ENCODE results near the gene PKMYT1.

PKMYT1 gene

DNA sequence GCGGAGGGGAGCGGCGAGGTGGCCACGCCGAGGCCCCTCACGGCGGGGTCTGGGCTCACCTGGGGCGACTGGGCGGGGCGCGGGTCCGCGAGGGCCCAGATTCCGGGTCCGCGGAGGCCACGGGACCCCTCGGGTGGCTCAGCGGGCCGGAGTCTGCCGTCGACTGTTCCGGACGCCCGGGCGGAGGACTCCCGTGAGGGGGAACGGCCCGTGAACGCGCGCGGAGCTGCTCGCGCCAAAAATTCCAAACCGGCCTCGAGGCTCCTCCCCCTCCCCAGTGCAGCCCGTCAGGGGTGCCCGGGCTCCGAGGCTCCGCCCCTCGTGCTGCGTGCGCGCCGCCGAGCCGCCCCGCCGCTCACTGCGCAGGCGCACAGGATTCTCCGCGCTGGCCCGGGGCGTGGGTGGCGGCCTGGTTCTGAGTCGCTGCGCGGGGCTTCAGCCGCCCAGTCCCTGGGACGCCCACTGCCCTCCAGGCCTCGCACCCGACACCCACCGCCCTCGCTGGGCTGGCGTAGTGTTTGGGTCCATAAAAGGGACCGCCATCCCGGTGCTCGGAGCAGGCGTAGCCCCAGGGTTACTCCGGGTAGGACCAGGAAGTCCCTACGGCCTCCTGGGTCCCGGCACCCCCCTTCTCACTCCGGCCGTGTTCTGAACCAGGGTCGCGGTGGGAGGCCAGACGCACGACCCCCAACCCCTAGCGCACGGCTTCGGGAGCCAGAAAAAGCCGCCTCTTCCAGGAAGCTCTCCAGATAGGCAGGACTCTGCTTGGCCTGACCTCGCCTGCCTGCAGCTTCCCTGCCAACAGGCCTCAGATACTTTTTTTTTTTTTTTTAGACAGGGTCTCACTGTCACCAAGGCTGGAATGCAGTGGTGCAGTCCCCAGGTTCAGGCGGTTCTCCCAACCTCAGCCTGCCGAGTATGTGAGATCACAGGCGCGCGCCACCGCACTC is at the start of gene PKMYT1:
Gene PKMYT1 (minus strand): TSS at position 220 of the 950 bp plus-strand sequence. CDS start 789 bp downstream, outside the sequence.
- TF ChIP-seq POLR2A (IDR thresholded peaks at IDR 0.05; ENCODE audit: low read depth, low read length) = peak; percentile 79
- DNase-seq (ENCODE audit: insufficient read length, low spot score) = peak; percentile 99
- FAIRE-seq = no peak

DNA sequence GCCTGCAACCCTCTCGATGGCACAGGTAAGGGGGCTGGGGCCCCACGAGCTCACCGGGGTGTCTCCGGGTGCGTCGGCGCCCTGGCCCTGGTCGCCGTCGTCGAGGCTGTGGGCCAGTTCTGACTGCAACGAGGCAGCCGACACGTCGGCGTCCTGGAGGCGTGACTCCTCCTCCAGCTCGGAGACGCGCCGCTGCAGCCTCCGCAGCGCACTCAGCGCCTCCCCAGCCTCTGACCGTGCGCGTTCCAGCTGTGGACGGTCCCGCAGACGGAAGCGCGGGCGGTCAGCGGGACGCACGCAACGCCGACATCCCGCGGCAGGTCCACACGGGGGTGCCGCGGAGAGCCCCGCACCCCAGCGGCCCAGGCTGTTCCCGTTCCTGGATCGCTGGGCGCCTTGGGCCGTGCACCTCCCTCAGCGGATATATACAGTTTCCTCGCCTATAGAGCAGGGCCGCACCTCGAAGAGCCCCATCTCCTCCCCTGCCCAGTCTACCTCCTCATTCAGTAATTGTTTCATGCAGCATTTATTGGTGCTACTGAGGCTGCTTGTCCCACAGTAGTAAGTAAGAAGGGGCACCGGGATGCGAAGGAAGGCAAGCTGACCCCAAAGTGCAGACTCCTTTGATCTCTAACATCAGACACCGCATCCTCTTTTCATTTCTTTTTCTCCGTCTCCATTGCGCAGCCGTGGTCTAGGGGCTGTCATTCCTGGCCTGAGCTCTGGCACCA is 49.4 kb upstream of the PKMYT1 start:
- no peak for DNase-seq (ENCODE audit: insufficient read length, low spot score)
- FAIRE-seq = no peak
- no peak for TF ChIP-seq POLR2A (IDR thresholded peaks at IDR 0.05; ENCODE audit: low read depth, low read length)

DNA sequence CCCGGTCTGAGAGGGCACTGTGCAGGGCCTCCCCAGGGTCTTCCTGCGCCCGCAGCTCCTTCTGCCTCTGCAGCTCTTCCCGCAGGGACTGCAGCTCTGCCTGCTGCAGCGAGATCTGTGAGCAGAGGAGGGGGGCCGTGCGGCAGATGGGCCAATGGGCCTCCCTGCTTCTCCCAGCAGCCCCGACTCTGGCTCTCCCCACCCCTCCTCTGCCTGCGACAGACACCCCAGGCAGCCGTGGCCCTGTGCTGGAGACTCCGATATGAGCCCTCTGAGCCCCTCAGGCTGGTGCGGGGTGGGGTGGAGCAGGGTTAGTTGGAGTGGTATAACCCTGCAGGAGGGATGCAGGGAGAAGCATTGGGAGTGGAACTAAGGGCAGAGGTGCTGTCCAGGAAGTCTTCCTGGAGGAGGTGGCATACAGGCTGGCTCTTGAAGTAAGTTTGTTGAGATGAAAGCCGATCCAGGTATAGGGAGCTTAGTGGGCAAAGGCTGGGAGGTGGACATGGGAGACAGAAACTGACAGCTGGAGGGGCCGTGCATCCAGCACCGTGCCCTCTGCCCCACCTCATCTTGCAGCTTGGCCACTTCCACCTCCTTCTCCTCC is 48.6 kb upstream of the PKMYT1 start:
- TF ChIP-seq POLR2A (IDR thresholded peaks at IDR 0.05; ENCODE audit: low read depth, low read length) = no peak
- FAIRE-seq = no peak
- DNase-seq (ENCODE audit: insufficient read length, low spot score) = no peak

DNA sequence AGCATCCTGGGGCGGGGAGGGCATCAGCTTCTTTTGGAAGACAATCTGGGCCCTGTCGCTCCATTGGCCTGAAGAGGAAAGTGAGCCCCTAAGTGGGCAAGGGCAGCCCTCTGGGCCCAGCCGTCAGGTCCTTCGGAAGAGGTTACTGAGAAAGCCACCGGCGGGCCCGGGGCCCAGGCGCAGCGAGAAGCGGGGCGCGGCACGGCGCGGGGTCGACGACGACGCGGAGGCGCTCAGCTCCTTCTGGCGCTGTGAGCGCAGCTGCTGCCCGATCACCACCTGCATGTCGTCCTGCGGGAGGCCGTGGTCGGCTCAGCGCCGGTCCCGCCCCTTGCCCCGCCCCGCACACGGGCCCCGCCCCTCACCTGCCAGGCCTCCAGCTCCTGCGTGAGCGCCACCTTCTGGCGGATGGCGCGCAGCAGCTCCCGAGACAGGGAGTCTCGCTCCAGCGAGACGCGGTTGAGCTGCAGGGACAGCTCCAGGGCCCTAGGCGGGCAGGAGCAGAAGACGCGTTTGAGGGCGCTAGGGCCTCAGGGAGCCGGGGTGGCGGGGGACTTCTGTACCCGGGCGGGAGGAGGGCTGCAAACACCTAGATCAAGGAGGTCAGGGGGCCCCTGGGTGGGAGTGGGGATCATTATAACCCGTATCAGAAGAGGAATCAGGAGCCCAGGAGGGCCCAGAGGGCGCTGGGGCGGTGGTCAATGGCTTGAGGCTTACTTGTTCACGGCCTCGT is 47.9 kb upstream of the PKMYT1 start:
- no peak for FAIRE-seq
- peak; percentile 94 for DNase-seq (ENCODE audit: insufficient read length, low spot score)
- no peak for TF ChIP-seq POLR2A (IDR thresholded peaks at IDR 0.05; ENCODE audit: low read depth, low read length)

DNA sequence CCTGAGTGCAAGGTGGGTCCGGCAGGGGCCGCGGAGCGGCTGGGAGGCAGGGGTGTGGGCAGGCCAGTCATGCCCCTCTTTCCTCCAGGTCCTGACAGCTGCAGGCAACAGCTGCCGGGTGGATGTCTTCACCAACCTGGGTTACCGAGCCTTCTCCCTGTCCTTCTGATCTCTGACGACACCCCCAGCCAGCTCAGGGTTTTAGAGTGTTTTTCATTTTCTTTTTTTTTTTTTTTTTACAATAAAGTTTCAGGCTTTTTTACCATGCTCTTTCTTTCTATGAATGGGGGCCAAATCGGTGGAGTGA is 47.2 kb upstream of the PKMYT1 start:
- no peak for TF ChIP-seq POLR2A (IDR thresholded peaks at IDR 0.05; ENCODE audit: low read depth, low read length)
- FAIRE-seq = no peak
- DNase-seq (ENCODE audit: insufficient read length, low spot score) = no peak

DNA sequence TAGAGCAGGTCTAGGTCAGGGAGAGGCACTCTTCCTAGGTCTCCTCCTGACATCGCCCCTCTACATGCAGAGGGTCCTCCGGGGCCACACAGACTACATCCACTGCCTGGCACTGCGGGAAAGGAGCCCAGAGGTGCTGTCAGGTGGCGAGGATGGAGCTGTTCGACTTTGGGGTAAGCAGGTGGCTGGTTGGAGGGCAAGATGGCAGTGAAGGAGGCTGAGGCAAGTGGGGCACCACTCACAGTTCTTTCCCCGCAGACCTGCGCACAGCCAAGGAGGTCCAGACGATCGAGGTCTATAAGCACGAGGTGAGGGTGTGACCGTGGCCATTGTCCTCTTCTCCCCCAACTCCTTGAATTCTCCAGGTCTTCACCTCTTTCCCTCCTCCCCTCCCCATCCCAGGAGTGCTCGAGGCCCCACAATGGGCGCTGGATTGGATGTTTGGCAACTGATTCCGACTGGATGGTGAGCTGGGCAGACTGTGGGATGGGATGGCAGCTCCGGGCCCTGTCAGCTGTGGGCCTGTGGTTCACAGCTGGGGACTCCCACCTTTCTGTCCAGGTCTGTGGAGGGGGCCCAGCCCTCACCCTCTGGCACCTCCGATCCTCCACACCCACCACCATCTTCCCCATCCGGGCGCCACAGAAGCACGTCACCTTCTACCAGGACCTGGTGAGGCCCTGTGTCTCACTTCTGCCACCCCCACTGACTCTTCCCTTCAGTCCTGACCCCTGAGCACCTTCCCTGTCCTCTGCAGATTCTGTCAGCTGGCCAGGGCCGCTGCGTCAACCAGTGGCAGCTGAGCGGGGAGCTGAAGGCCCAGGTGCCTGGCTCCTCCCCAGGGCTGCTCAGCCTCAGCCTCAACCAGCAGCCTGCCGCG is 46.6 kb upstream of the PKMYT1 start:
- no peak for TF ChIP-seq POLR2A (IDR thresholded peaks at IDR 0.05; ENCODE audit: low read depth, low read length)
- DNase-seq (ENCODE audit: insufficient read length, low spot score) = no peak
- no peak for FAIRE-seq

DNA sequence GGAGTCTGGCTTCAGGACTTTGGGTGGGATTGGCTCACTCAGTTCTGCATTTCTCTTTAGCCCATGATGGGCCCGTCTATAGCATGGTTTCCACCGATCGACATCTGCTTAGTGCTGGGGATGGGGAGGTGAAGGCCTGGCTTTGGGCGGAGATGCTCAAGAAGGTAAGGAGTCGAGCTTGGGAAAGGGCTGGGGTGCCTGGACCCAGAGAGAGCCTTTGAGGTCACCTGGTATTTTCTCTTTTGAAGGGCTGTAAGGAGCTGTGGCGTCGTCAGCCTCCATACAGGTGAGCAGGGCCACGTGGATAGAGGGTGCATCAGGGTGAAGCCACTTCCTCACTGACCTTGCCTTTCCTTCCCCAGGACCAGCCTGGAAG is 45.7 kb upstream of the PKMYT1 start:
- FAIRE-seq (no peak), DNase-seq (ENCODE audit: insufficient read length, low spot score) (no peak)
- TF ChIP-seq POLR2A (IDR thresholded peaks at IDR 0.05; ENCODE audit: low read depth, low read length) = no peak

DNA sequence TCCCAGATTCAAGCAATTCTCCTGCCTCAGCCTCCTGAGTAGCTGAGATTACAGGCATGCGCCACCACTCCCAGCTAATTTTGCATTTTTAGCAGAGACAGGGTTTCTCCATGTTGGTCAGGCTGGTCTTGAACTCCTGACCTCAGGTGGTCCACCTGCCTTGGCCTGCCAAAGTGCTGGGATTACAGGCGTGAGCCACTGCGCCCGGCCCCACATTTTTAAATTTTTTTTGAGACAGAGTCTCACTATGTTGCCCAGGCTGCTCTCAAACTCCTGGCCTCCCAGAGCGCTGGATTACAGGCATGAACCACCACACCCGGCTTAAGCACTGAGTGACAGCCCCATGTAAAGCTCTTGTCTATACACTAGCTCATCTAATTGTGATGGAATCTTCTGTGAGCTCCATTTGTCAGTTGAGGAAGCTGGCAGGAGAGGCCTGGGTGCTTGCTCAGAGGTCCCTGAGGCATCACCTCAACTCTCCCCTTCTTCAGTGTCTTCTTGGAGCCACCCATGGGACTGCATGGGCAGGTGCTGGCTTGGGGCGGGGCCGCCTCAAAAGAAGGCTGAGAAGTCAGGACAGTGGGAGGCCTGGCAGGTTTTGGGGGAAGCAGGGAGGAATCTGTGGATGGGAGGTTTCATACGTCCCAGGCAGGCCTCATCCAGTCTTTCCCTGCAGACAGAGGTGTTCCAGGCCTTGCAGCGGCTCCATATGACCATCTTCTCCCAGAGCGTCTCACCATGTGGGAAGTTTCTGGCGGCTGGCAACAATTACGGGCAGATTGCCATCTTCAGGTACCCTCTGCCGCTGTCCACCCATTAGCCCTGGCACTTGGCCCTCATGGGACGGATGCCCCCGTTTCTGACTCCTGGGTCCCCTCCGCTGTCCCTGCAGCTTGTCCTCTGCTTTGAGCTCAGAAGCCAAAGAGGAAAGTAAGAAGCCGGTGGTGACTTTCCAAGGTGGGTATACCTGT is 45.1 kb upstream of the PKMYT1 start:
- DNase-seq (ENCODE audit: insufficient read length, low spot score) = no peak
- FAIRE-seq = no peak
- no peak for TF ChIP-seq POLR2A (IDR thresholded peaks at IDR 0.05; ENCODE audit: low read depth, low read length)

DNA sequence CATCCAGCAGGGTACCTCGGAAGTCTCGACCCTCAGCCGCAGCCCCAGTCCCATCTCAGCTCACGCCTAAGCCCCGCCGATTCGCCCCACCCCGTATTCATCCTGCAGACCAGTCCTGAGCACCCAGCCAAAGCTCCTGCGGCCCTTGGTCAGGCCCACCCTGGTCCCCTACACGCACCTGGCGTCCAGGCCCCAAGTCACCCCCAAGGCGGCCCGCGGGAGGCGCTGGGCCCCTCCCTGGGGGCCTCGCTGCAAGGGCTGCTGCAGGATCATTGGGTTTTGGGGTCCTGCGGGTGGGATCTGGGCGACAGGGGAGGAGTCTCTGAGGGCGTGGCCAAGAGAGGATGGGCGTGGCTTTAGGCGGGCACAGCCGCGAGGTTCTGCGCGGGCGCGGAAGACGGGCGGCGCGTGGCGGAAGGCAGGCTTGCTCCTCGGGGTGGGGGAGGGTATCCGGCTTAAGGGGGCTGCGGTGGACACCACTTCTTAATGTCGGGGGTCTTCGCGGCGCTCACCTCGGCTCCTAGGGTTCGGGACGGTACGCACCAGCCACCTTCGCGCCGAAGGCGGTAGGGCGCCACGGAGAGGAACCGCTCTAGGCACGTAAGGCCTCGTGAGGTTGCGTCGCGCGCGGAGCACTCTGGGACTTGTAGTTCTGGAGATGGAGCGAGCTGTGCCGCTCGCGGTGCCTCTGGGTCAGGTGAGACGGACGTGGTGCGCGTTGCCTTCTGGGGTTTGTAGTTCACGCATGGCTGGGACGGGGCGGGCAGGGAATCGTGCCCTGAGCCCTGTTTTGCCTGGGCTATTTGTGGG is 43.6 kb upstream of the PKMYT1 start, which contains the start of the genes HCFC1R1 and THOC6:
Gene HCFC1R1 (minus strand): TSS at position 274 of the 810 bp plus-strand sequence. CDS start 1 bp downstream, at position 273.
Gene THOC6 (plus strand): TSS at position 367 of the 810 bp plus-strand sequence. CDS start 292 bp downstream, at position 659.
- FAIRE-seq = peak; percentile 82
- peak; percentile 76 for TF ChIP-seq POLR2A (IDR thresholded peaks at IDR 0.05; ENCODE audit: low read depth, low read length)
- DNase-seq (ENCODE audit: insufficient read length, low spot score) = peak; percentile 87

DNA sequence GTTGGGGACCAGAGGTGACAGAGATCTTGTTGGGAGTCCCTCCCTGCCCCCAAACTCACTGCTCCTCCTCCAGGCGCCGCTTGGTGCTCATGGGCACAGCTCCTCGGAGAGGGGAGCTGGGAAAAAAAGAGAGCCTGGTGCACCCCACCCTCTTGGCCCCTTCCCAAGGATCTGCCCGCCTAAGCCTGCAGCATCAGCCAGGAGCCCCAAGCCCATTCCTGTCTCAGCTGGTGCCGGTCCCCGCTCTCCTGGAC is 43.1 kb upstream of the PKMYT1 start:
- TF ChIP-seq POLR2A (IDR thresholded peaks at IDR 0.05; ENCODE audit: low read depth, low read length) = no peak; the same call in 1 of the 2 replicates
- FAIRE-seq (no peak), DNase-seq (ENCODE audit: insufficient read length, low spot score) (peak; percentile 64)
